IMR-90 (cell line): ENCODE results near the gene PRKN. TPM values are rescaled to one million over a fixed set of nuclear protein-coding genes. Genes with fewer than 3 reads are reported as not detected.

Experiments
- ATAC-seq: fragments of 200-7000 bp; cut with Tn5 transposase; 2 replicates; pipeline ENCODE4 v1.9.1; 2020; ENCODE audit warnings: low read depth, mild to moderate bottlenecking, moderate library complexity
- BruUV-seq: library from RNA; stranded (reverse); fragments of 400-500 nt; replicated peaks from 2 replicates; lab custom pipeline; 2021; lab: Mats Ljungman, UMichigan
- CTCF ChIA-PET: fragments of 300-600 bp; formaldehyde crosslinking; extraction: SDS; loops from one replicate; lab custom pipeline; 2021; ENCODE audit warnings: antibody characterized with exemption; lab: Yijun Ruan, JAX
- POLR2A ChIA-PET: fragments of 300-600 bp; sonication (Branson Sonifier 250); formaldehyde crosslinking; loops from one replicate; lab custom pipeline; 2022; ENCODE audit warnings: antibody characterized with exemption; ENCODE audit not compliant: unreplicated experiment; lab: Charles Lee
- DNase-seq: peaks from one replicate; pipeline ENCODE4 v3.0.0; 2013
- H2AFZ ChIP-seq: replicated peaks from 2 replicates; pipeline ENCODE3; 2013; ENCODE audit warnings: low read length, mild to moderate bottlenecking; ENCODE audit not compliant: poor library complexity
- H2AK5ac ChIP-seq: 2 replicates; pipeline ENCODE4 v1.6.1; 2013; ENCODE audit warnings: low read depth, low read length, inconsistent platforms
- H2AK9ac ChIP-seq: replicated peaks from 2 replicates; pipeline ENCODE3; 2013; ENCODE audit warnings: mild to moderate bottlenecking, low read depth, low read length, moderate library complexity; ENCODE audit not compliant: poor library complexity
- H2BK120ac ChIP-seq: 2 replicates; pipeline ENCODE4 v1.6.1; 2013; ENCODE audit warnings: low read depth, low read length, inconsistent platforms
- H2BK15ac ChIP-seq: 3 replicates; pipeline ENCODE4 v1.6.1; 2013; ENCODE audit warnings: low read depth, low read length, inconsistent platforms
- H2BK20ac ChIP-seq: 2 replicates; pipeline ENCODE4 v1.6.1; 2013; ENCODE audit warnings: low read depth, mild to moderate bottlenecking, inconsistent platforms, low read length, moderate library complexity
- H2BK5ac ChIP-seq: 2 replicates; pipeline ENCODE4 v1.6.1; 2013; ENCODE audit warnings: mild to moderate bottlenecking, low read depth, low read length, inconsistent platforms; ENCODE audit not compliant: poor library complexity, severe bottlenecking
- H3K14ac ChIP-seq: replicated peaks from 2 replicates; pipeline ENCODE4 v1.6.1; 2013; ENCODE audit warnings: low read depth, low read length, inconsistent platforms
- H3K18ac ChIP-seq: 2 replicates; pipeline ENCODE4 v1.6.1; 2013; ENCODE audit warnings: low read depth, low read length, control low read depth
- H3K23ac ChIP-seq: 2 replicates; pipeline ENCODE4 v1.6.1; 2013; ENCODE audit warnings: low read depth, low read length, inconsistent platforms
- H3K27ac ChIP-seq: 2 replicates; pipeline ENCODE4 v1.5.1; 2013; ENCODE audit warnings: mild to moderate bottlenecking, control low read depth, low read length; ENCODE audit not compliant: insufficient read depth
- H3K27me3 ChIP-seq: 2 replicates; pipeline ENCODE4 v1.6.1; 2013; ENCODE audit warnings: low read length; ENCODE audit not compliant: control insufficient read depth, insufficient read depth
- H3K36me3 ChIP-seq: 2 replicates; pipeline ENCODE4 v1.6.1; 2013; ENCODE audit warnings: low read length, mixed read lengths; ENCODE audit not compliant: control insufficient read depth, insufficient read depth
- H3K4ac ChIP-seq: 2 replicates; pipeline ENCODE4 v1.6.1; 2013; ENCODE audit warnings: low read depth, low read length, inconsistent platforms
- H3K4me1 ChIP-seq: 2 replicates; pipeline ENCODE4 v1.6.1; 2013; ENCODE audit warnings: low read length, mixed read lengths; ENCODE audit not compliant: control insufficient read depth, insufficient read depth
- H3K4me2 ChIP-seq: 2 replicates; pipeline ENCODE4 v1.6.1; 2013; ENCODE audit warnings: low read depth, mild to moderate bottlenecking, control low read depth, low read length, moderate library complexity
- H3K4me3 ChIP-seq: 2 replicates; pipeline ENCODE4 v1.5.1; 2013; ENCODE audit warnings: low read depth, mild to moderate bottlenecking, control low read depth, low read length, moderate library complexity; ENCODE audit not compliant: insufficient read depth
- H3K56ac ChIP-seq: 2 replicates; pipeline ENCODE4 v1.6.1; 2013; ENCODE audit warnings: low read length, inconsistent platforms; ENCODE audit not compliant: insufficient read depth; ENCODE audit errors: extremely low read depth
- H3K79me1 ChIP-seq, 2 experiments: 2 replicates each; pipeline ENCODE4 v1.6.1; 2013; ENCODE audit warnings: low read length in 2 of 2, inconsistent platforms in 1 of 2, low read depth in 1 of 2
- H3K9ac ChIP-seq: 2 replicates; pipeline ENCODE4 v1.6.1; 2013; ENCODE audit warnings: low read depth, low read length, control low read depth
- H3K9me1 ChIP-seq: 2 replicates; pipeline ENCODE4 v1.6.1; 2013; ENCODE audit warnings: low read length, inconsistent platforms; ENCODE audit not compliant: insufficient read depth
- H3K9me3 ChIP-seq: 2 replicates; pipeline ENCODE4 v1.6.1; 2013; ENCODE audit warnings: low read length; ENCODE audit not compliant: control insufficient read depth, insufficient read depth
- H4K20me1 ChIP-seq: 2 replicates; pipeline ENCODE4 v1.6.1; 2013; ENCODE audit warnings: low read length, inconsistent platforms; ENCODE audit not compliant: insufficient read depth
- H4K5ac ChIP-seq: 2 replicates; pipeline ENCODE4 v1.6.1; 2013; ENCODE audit warnings: mild to moderate bottlenecking, low read depth, low read length, control low read depth
- H4K8ac ChIP-seq, 2 experiments: 2 replicates each; pipeline ENCODE4 v1.6.1; 2013; ENCODE audit warnings: low read depth in 2 of 2, low read length in 2 of 2, control low read depth in 1 of 2, inconsistent platforms in 1 of 2
- H4K91ac ChIP-seq: 2 replicates; pipeline ENCODE4 v1.6.1; 2013; ENCODE audit warnings: low read depth, low read length, inconsistent platforms; ENCODE audit not compliant: insufficient read depth
- BHLHE40 ChIP-seq: fragments of 150-350 bp; IDR thresholded peaks from 2 replicates; pipeline ENCODE4 v1.6.1; 2016; ENCODE audit warnings: mild to moderate bottlenecking, low read depth, low read length
- CEBPB ChIP-seq: IDR thresholded peaks from 2 replicates; pipeline ENCODE4 v1.6.1; 2012; ENCODE audit warnings: low read depth, low read length, improper control_type of control experiment
- CHD1 ChIP-seq: IDR thresholded peaks from 2 replicates; pipeline ENCODE4 v1.6.1; 2012; ENCODE audit warnings: low read depth, low read length, improper control_type of control experiment
- FOS ChIP-seq: fragments of 150-350 bp; IDR thresholded peaks from 2 replicates; pipeline ENCODE4 v1.6.1; 2016; ENCODE audit warnings: low read depth, low read length
- MAFK ChIP-seq: IDR thresholded peaks from 2 replicates; pipeline ENCODE4 v1.6.1; 2012; ENCODE audit warnings: low read depth, low read length, improper control_type of control experiment
- MAZ ChIP-seq: IDR thresholded peaks from 2 replicates; pipeline ENCODE4 v1.6.1; 2012; ENCODE audit warnings: low read depth, mild to moderate bottlenecking, low read length, improper control_type of control experiment, moderate library complexity, borderline replicate concordance
- NFE2L2 ChIP-seq: fragments of 150-350 bp; IDR thresholded peaks from 2 replicates; pipeline ENCODE4 v1.6.1; 2016; ENCODE audit warnings: low read depth, mild to moderate bottlenecking, low read length
- POLR2A ChIP-seq: IDR thresholded peaks from 2 replicates; pipeline ENCODE4 v1.6.1; 2012; ENCODE audit warnings: mild to moderate bottlenecking, low read depth, low read length
- RAD21 ChIP-seq: IDR thresholded peaks from 2 replicates; pipeline ENCODE4 v1.6.1; 2012; ENCODE audit warnings: low read length, improper control_type of control experiment
- RCOR1 ChIP-seq: IDR thresholded peaks from 2 replicates; pipeline ENCODE4 v1.6.1; 2012; ENCODE audit warnings: mild to moderate bottlenecking, low read length, improper control_type of control experiment; ENCODE audit not compliant: insufficient replicate concordance
- SMC3 ChIP-seq: fragments of 150-350 bp; IDR thresholded peaks from 2 replicates; pipeline ENCODE4 v1.6.1; 2016; ENCODE audit warnings: low read depth, mild to moderate bottlenecking, antibody characterized with exemption, low read length, moderate library complexity
- WGBS, 2 experiments: methylation state at CpG; one replicate each; pipeline versions ENCODE4 v1.1.5 to v1.1.7; 2013; ENCODE audit warnings: missing lambda C conversion rate in 2 of 2; ENCODE audit not compliant: insufficient read length in 1 of 2; ENCODE audit errors: extremely low coverage in 2 of 2; 5-methylcytosine and 5-hydroxymethylcytosine counted together
- dilution Hi-C: fragments of 300-500 bp; cut with HindIII; formaldehyde crosslinking; loops from one replicate; pipeline ENCODE4 v1.14.3; 2018; ENCODE audit warnings: low sequenced_read_pairs; ENCODE audit not compliant: unreplicated experiment
- in situ Hi-C: fragments of 300-500 bp; cut with MboI; formaldehyde crosslinking; loops from 3 replicates; pipeline ENCODE4 v1.14.3; 2019; ENCODE audit warnings: low sequenced_read_pairs, inconsistent platforms, mixed read lengths
- intact Hi-C: fragments of 100-400 bp; cut with micrococcal nuclease; formaldehyde crosslinking; loops from 2 replicates; pipeline ENCODE4 v1.10.0; 2022
- polyA plus RNA-seq, 3 experiments: library from polyadenylated mRNA; depleted of rRNA; stranded (reverse); fragments of >200 nt; gene quantifications; 2 replicates each; pipeline ENCODE4 v1.2.3, GENCODE V29; 2012; ENCODE audit warnings: low replicate concordance in 1 of 3
- total RNA-seq: library from RNA; depleted of rRNA; stranded (reverse); fragments of >200 nt; gene quantifications from 2 replicates; pipeline ENCODE4 v1.2.3, GENCODE V29; 2012
- TF ChIP-seq, protein P1 (sequence below): fragments of 150-350 bp; IDR thresholded peaks from 2 replicates; pipeline ENCODE4 v1.6.1; 2016; ENCODE audit warnings: low read depth, mild to moderate bottlenecking, low read length, moderate library complexity, borderline replicate concordance
- TF ChIP-seq, protein P2 (sequence below): fragments of 150-350 bp; IDR thresholded peaks from 2 replicates; pipeline ENCODE4 v1.6.1; 2017; ENCODE audit warnings: mild to moderate bottlenecking, antibody characterized with exemption, low read length, low read depth
- TF ChIP-seq, protein P3 (sequence below): conservative IDR thresholded peaks from 2 replicates; pipeline ENCODE4 v1.5.1; 2012; ENCODE audit warnings: mild to moderate bottlenecking, low read depth, low read length, improper control_type of control experiment

Gene PRKN
- total and polyA plus RNA-seq, 2 of the 4 experiments (the other 2 are of a cell fraction): 0.15 to 0.18 TPM

DNA sequence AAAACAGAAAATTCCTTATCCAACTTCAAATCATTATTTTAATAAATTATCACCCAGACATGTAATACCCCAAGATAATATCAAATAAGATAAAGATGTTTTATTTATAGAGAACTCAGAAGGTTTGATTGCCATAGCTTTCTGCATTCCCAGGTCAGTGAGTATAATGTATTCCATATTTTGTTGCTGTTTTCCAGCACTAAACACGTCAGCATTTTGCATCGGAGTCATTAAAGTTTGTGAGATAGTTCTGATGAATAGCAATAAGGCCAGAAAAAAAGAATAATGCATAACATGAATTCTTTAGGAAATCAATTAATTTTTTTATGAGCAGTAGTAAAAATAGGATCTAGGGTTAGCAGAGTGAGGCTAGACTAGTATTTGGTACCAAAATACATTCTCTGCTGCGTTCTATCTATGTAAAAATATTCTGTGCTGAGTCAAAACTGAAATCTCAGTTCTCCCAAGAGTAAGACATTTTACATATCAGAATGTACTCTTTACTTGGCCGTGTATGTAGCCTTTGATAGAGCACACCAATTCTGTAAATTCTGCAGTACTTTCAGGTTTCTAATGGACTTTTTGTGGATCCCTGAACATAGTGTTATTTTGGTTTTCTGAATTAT lies 1183.8 kb downstream of the PRKN start:
- no peaks in the 10 kb centered on the region for H4K20me1 ChIP-seq
- H3K9ac ChIP-seq: no peak overlapping the region
- H3K4me1 ChIP-seq: no peaks in the 10 kb centered on the region
- H3K27ac ChIP-seq: no peak overlapping the region
- H3K9me1 ChIP-seq: no peaks in the 10 kb centered on the region
- H3K4me3 ChIP-seq: no peak overlapping the region
- H3K18ac ChIP-seq: no peak overlapping the region
- no peak overlapping the region for H2AFZ ChIP-seq
- intact Hi-C loops: no loop called here
- H3K36me3 ChIP-seq: no peaks in the 10 kb centered on the region
- H3K23ac ChIP-seq: no peak overlapping the region
- no peak overlapping the region for H2AK9ac ChIP-seq
- no peak overlapping the region for H3K4me2 ChIP-seq
- DNase-seq (no peak), ATAC-seq (no peak)
- H4K91ac ChIP-seq: no peak overlapping the region
- no peak overlapping the region for H3K14ac ChIP-seq
- no peaks in the 10 kb centered on the region for H3K79me1 ChIP-seq
- H3K56ac ChIP-seq: no peak overlapping the region
- no peak overlapping the region for H2AK5ac ChIP-seq
- no peak overlapping the region for H4K8ac ChIP-seq
- in situ Hi-C loops: no loop called here
- CTCF ChIA-PET: interaction anchor here (0.5 kb wide), 1 partner anchor 75 kb away, joined by 3 read pairs; no protein-coding TSS in a partner anchor
- H2BK5ac ChIP-seq: no peak overlapping the region
- no peak overlapping the region for H4K5ac ChIP-seq
- H3K9me3 ChIP-seq: peaks cover 10% of the 10 kb centered on the region
- no peak overlapping the region for H2BK20ac ChIP-seq
- TF ChIP-seq RAD21: no peak
- TF ChIP-seq POLR2A: no peak
- TF ChIP-seq NFE2L2: no peak
- TF ChIP-seq RCOR1: no peak
- TF ChIP-seq SMC3: no peak
- TF ChIP-seq BHLHE40: no peak
- TF ChIP-seq CEBPB: no peak
- TF ChIP-seq, protein P1, sequence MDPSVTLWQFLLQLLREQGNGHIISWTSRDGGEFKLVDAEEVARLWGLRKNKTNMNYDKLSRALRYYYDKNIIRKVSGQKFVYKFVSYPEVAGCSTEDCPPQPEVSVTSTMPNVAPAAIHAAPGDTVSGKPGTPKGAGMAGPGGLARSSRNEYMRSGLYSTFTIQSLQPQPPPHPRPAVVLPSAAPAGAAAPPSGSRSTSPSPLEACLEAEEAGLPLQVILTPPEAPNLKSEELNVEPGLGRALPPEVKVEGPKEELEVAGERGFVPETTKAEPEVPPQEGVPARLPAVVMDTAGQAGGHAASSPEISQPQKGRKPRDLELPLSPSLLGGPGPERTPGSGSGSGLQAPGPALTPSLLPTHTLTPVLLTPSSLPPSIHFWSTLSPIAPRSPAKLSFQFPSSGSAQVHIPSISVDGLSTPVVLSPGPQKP: no peak
- TF ChIP-seq MAZ: no peak
- TF ChIP-seq, protein P2, sequence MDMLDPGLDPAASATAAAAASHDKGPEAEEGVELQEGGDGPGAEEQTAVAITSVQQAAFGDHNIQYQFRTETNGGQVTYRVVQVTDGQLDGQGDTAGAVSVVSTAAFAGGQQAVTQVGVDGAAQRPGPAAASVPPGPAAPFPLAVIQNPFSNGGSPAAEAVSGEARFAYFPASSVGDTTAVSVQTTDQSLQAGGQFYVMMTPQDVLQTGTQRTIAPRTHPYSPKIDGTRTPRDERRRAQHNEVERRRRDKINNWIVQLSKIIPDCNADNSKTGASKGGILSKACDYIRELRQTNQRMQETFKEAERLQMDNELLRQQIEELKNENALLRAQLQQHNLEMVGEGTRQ: no peak
- TF ChIP-seq CHD1: no peak
- TF ChIP-seq FOS: no peak
- TF ChIP-seq, protein P3, sequence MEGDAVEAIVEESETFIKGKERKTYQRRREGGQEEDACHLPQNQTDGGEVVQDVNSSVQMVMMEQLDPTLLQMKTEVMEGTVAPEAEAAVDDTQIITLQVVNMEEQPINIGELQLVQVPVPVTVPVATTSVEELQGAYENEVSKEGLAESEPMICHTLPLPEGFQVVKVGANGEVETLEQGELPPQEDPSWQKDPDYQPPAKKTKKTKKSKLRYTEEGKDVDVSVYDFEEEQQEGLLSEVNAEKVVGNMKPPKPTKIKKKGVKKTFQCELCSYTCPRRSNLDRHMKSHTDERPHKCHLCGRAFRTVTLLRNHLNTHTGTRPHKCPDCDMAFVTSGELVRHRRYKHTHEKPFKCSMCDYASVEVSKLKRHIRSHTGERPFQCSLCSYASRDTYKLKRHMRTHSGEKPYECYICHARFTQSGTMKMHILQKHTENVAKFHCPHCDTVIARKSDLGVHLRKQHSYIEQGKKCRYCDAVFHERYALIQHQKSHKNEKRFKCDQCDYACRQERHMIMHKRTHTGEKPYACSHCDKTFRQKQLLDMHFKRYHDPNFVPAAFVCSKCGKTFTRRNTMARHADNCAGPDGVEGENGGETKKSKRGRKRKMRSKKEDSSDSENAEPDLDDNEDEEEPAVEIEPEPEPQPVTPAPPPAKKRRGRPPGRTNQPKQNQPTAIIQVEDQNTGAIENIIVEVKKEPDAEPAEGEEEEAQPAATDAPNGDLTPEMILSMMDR: no peak
- TF ChIP-seq MAFK: no peak
- H2BK15ac ChIP-seq: no peak overlapping the region
- no CpG with 5 or more reads among the region's 4 CpGs for WGBS, 2 experiments
- no peak overlapping the region for H2BK120ac ChIP-seq
- BruUV-seq: no TSS peak
- H3K27me3 ChIP-seq: no peaks in the 10 kb centered on the region
- H3K4ac ChIP-seq: no peak overlapping the region
- POLR2A ChIA-PET: no interaction called here
- dilution Hi-C loops: no loop called here
